T-helper 9 cell (primary cell): ENCODE data around the gene CFAP20DC.
"Not testable (repeated sequence)": the region's sequence is repeated elsewhere in the genome, so short reads cannot be mapped to it uniquely, and the experiment has no call there.

ENCODE experiments used
- DNase-seq: peaks from one replicate; pipeline ENCODE4 v3.0.0-alpha.2; 2020
- total RNA-seq, 2 donors: gene quantifications; one replicate each; lab custom pipeline; 2026; lab: John Stamatoyannopoulos, UW

The CFAP20DC gene
- 0 to 0.42 reads per million in 2 donors for total RNA-seq

DNA sequence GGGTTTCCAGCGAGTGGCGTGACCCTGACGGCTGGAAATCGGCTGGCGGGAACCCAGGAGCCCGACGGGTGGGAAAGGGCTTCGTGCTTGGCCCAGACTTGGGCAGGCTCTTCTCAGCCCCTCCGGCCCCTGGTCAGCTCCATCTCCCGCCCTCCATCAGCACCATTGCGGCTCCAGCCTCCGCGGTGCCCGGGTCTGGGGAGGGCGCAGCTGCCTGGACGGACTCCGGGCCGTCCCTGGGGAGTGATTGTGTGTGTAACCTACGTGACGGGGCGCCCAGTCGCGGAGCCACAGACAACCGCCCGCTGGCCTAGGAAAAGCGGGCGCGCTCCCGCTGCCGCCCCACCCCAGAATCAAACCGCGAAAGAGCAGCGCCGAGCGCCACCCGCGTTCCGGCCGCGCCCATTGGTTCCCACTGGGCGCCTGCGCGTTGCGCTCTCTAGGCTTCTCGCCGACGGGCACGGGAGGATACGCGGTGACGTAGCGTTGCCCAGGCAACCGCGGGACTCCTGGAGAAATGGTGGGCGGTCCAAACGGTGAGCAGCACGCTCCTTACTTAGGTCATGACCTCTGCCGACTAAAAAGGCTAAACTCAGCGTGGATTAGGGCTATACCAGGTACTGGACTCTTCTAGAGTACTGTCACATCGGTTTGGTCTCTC is at the start of gene CFAP20DC:
TSS of gene CFAP20DC (minus strand) at position 355 of the 661 bp plus-strand sequence. CDS start 394 bp downstream, outside the sequence.
- peak; percentile 69 for DNase-seq

DNA sequence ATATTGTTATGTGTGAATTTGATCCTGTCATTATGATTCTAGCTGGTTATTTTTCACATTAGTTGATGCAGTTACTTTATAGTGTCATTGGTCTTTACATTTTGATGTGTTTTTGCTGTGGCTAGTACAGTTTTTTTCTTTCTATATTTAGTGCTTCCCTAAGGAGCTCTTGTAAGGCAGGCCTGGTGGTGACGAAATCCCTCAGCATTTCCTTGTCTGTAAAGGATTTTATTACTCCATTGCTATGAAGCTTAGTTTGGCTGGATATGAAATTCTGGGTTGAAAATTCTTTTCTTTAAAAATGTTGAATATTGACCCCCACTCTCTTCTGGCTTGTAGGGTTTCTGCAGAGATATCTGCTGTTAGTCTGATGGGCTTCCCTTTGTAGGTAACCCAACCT is 48.7 kb upstream of the CFAP20DC start:
- not testable (repeated sequence) for DNase-seq

DNA sequence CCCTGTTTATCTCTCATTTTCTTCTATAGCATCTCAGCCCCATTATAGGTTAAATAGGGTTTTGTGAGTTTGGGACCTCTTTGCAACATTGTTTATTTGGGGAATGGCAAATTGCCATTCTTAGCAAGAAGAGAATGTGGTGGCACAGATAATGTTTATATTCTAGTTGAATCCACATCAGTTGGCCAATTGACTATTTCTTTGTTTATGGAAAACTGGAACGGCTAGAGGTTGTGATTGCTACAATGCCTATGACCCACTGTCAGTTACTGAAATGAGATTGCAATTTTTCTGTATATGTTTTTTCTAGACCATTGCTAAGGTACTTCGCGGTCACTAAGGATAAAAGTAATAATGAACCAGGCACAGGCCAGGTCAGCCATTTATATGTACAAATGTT is 44.6 kb upstream of the CFAP20DC start:
- no peak for DNase-seq

DNA sequence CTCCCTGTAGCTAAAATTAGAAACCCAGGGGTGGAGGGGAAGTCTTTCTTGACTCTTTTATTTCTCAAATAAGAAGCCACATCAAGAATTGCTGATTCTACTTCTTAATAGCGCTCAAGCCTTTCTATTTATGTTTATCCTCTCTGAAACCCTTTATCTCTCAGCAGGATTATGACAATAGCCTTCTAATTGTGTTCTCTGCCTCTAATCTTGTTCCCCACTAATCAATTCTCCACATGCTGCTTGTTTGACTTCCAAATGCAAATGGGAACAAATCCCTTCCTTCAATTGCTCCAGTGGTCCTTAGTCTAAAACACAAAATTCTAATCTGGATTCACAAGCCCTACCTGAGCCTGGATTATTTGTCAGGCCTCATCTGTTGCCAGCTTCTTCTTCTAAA is 43.7 kb upstream of the CFAP20DC start:
- DNase-seq, result no peak

GRCh38 chr3:59088761-59089160 is 38.9 kb upstream of the CFAP20DC start:
- DNase-seq, result no peak

DNA sequence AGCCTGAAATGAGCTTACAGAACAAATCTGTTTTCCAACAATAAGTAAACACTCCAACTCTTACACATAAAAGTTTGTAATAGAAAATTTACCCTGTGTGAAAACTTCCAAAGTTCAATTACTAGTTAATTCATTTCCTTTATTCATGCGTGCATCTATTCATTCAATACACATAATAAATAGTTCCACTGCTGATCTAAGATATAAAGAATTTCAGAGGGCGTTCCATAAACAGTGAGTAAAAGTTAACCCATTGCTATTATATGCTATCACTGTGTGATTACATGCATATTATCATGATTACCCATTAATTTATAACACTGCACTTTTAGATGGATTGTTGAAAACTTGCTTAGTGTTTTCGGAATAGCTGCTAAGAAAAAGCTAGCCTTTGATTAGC is 36.2 kb upstream of the CFAP20DC start:
- DNase-seq, result no peak

DNA sequence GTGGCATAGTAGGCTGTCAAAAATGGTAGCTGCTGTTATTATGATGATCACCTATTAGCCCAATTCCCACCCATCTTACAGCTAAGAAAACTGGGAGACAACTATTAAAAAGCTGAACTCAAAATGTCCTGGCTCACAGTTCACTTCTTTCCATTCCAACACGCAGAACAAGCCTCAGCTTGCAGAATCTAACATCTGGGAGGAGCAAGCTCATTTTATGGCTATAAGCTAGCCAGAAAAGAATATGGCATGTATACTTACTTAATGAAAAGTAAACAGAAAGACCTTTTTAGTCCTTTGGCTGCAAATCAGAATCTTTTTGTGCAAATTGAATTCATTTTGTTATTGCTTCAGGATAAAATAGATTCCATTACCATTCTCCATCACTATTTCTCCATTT is 34.8 kb upstream of the CFAP20DC start:
- DNase-seq, result no peak

DNA sequence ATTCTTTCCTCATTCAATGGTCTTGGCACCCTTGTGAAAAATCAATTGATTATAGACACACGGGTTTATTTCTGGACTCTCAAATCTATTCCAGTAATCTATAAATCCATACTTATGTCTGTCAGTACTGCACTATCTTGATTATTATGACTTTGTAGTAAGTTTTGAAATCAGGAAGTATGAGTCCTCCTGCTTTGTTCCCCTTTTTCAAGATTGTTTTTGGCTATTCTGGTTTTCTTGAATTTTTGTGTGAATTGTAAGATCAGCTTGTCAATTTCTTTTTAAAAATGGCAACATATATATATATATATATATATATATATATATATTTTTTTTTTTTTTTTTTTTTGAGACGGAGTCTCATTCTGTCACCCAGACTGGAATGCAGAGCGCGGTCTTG is 32.3 kb upstream of the CFAP20DC start:
- DNase-seq, result no peak

GRCh38 chr3:59081071-59081470 is 31.2 kb upstream of the CFAP20DC start:
- DNase-seq, result no peak

- DNase-seq, result no peak
Measured at GRCh38 chr3:59079962-59080361, 30.1 kb upstream of the CFAP20DC start.

DNA sequence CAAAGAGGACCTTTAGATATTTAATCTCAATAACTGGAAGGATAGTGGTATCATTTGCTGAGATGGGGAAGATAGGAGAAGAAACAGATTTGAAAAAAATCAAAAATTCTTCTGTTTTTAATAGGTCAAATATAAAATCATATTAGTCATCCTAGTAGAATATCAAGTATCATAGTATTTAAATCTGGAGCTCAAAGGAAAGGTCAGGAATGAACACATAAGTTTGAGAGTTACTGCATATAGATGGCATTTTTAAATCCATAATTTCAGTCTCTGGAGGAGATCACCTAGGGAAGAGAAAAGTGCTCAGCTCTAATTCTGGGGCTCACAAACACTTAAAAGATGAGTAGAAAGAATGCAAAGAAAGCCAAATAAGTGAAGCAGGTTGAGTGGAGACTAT is 24.9 kb upstream of the CFAP20DC start:
- no peak for DNase-seq

DNA sequence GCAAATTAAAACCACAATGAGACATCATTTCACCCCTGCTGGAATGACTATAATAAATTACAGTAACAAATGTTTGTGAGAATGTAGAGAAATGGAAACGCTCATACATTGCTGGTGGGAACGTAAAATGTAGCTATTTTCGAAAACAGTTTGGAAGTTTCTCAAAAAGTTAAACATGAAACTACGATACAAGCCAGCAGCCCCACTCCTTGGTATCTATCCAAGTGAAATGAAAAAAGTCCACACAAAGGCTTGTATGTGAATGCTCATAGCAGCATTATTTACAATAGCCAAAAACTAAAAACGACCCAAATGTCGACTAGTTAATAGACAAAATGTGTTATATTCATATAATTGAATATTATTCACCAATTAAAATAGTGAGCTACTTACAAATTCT is 22.9 kb upstream of the CFAP20DC start:
- no peak for DNase-seq

DNA sequence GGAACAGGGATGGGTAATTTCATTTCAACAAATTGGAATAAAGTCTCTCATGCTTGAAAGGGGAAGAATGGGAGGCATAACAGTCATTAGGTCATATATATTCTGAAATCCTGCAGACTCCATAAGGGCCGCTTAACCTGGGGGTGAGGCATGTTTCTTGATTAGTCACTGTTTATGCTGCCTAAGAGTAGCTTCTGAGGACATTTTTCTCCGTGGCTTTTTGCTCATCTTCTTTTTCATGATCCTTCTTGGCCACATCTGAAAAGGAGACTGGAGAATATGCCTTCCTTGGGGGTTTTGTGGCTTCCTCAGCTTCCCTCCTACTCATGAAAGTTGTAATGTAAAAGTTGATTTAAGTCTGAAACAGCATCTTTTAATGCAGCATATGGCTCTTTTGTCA is 20.0 kb upstream of the CFAP20DC start:
- no peak for DNase-seq

- DNase-seq, result no peak
Measured at GRCh38 chr3:59065240-59065639, 15.4 kb upstream of the CFAP20DC start.

GRCh38 chr3:59064728-59065127 is 14.9 kb upstream of the CFAP20DC start:
- no peak for DNase-seq

DNA sequence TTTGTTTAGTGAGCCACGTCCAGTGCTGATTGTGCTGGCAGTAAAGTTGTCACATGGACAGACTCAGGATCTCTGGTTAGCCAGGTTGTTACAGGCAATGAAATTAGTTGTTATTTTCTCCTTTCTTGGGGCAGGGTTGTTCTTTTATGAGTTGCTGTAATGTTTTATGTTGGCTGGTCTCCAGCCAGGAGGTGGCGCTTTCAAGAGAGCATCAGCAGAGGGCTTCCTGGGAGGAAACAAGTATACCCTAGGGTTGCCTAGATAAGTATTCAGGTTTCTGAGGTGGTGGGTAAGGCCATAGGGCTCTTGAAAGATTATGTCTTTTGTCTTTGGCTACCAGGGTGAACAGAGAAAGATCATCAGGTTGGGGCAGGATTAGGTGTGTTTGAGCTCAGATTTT is 14.5 kb upstream of the CFAP20DC start:
- no peak for DNase-seq

DNA sequence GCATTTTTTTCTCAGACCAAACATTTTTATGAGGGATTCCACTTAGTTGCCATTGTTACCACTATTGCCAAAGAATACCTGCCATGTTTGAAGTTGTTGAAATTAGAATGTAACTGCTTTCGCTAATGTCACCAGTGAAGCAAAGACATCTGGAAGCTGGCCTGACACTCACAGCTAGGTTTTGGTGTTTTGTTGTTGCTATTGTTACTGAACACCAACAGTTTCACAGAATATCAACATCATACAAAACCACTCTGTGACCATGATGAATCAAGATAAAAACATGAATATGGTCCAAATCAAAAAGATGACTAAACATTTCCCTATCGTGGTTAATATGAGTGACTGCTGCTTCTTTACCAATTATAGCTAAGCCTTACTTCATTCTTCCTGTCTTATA is 6.9 kb upstream of the CFAP20DC start:
- DNase-seq, result no peak

DNA sequence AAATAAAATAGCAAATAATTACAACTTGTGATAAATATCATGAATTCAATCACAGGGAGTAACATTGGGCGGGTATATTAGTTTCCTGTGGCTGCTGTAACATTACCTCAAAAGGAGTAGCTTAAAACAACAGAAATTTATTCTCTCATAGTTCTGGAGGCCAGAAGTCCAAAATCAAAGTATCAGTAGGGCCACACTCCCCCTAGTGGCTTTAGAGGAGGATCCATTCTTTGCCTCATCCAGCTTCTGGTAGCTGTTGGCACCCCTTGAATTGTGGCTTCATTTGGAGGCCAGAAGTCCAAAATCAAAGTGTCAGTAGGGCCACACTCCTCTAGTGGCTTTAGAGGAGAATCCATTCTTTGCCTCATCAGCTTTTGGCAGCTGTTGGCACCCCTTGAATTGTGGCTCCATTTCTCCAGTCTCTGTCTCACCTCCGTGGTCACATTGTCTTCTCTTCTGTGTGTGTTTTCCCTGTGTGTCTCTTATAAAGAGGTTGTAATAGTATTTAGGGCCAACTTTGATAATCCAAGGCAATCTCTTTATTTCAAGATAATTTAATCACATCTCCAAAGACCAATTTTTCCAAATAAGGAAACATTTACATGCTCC is 3.1 kb upstream of the CFAP20DC start:
- no peak for DNase-seq

DNA sequence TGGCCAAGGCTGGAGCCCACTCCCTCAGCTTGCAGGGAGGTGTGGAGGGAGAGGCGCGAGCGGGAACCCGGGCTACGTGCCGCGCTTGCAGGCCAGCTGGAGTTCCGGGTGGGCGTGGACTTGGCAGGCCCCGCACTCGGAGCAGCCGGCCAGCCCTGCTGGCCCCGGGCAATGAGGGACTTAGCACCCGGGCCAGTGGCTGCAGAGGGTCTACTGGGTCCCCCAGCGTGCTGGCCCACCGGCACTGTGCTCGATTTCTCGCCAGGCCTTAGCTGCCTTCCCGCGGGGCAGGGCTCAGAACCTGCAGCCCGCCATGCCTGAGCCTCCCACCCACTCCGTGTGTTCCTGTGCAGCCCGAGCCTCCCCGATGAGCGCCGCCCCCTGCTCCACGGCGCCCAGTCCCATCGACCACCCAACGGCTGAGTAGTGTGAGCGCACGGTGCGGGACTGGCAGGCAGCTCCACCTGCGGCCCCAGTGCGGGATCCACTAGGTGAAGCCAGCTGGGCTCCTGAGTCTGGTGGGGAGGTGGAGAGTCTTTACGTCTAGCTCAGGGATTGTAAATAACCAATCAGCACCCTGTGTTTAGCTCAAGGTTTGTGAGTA is 1.1 kb upstream of the CFAP20DC start:
- not testable (repeated sequence) for DNase-seq

GRCh38 chr3:59046839-59047238 is 3.0 kb downstream of the CFAP20DC start:
- DNase-seq, result no peak

DNA sequence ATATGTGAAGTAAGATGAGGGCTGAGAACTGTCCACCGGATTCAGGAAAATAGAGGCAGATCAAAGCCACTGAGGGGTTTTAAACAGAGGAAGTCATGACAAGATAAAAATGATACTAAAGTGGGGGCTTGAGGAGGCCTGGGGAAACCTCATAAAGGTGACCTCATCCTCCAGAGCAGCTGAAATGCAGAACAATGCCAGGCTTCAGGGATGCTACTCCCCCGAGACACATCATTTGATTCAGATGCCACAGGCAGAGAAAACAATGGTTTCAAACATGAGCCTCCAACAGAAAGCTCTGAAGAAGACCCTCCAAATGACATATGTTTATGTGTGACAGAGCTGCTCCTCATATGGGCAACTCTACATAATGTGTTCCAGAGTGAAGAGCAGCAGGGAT is 6.4 kb downstream of the CFAP20DC start:
- DNase-seq, result no peak

GRCh38 chr3:59040902-59041301 is 8.9 kb downstream of the CFAP20DC start:
- no peak for DNase-seq

DNA sequence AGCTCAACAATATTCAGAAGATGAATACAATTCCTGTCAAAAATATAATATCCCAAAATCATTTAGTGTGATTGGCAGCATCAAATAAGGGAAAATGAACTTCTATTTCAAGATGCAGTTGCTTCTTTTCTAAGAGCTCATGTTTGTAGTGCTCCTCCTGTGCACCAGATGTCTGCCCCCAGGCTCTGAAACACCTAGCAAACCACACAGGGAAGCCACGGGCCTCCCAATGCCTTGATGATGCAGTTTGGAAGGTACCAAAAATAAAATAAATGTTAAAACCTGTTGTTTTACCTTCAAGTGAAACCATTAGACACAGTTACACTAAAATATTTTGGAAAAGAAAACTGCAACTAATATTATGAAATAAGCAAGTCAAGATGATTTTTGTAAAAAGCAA is 22.2 kb downstream of the CFAP20DC start:
- no peak for DNase-seq

GRCh38 chr3:59023612-59024011 is 26.2 kb downstream of the CFAP20DC start:
- no peak for DNase-seq

DNA sequence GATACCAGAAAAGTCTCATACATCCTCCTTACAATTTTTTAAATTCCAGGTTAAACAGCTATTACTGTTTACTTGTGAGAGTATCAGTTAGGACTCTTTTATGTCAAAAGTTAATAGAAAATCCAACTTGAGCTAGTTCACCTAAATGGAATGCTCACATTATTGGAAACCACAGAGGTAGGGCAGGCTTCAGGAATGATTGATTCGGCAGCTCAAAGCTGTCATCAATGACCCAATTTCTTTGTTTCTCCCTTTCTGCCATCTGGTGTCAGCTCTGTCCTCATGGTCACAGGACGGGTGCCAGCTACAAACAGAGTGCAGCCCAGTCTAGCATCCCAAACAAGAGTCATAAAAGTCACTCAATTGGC is 32.2 kb downstream of the CFAP20DC start:
- DNase-seq, result no peak
